Neural crest cell (in vitro differentiated cells): Measurements from ENCODE around the gene LAMC2. TPM values are rescaled to one million over a fixed set of nuclear protein-coding genes. Genes with fewer than 3 reads are reported as not detected.
"Not testable (repeated sequence)": the region's sequence is repeated elsewhere in the genome, so short reads cannot be mapped to it uniquely, and the experiment has no call there.

Source experiments
- DNase-seq: peaks from one replicate; pipeline ENCODE4 v3.0.0; 2021; ENCODE audit warnings: low read depth, mixed read lengths, low spot score
- H3K27ac Mint-ChIP-seq: one replicate; pipeline ENCODE4 v1.8.0; 2021; ENCODE audit warnings: mild to moderate bottlenecking, mixed read lengths; ENCODE audit not compliant: unreplicated experiment
- H3K27me3 Mint-ChIP-seq: 2 replicates; pipeline ENCODE4 v1.8.0; 2021; ENCODE audit warnings: low read depth, mild to moderate bottlenecking, mixed read lengths
- H3K36me3 Mint-ChIP-seq: 2 replicates; pipeline ENCODE4 v1.8.0; 2021; ENCODE audit warnings: low read depth, mild to moderate bottlenecking, mixed read lengths
- H3K4me1 Mint-ChIP-seq: 2 replicates; pipeline ENCODE4 v1.8.0; 2021; ENCODE audit warnings: mixed read lengths
- H3K4me3 Mint-ChIP-seq: one replicate; pipeline ENCODE4 v1.8.0; 2021; ENCODE audit warnings: mild to moderate bottlenecking, mixed read lengths
- H3K9me3 Mint-ChIP-seq: 2 replicates; pipeline ENCODE4 v1.8.0; 2021; ENCODE audit warnings: mixed read lengths
- CTCF ChIP-seq: fragments of 200-600 bp; sonication (generic); conservative IDR thresholded peaks from 2 replicates; pipeline ENCODE4 v1.5.0; 2021; ENCODE audit warnings: antibody characterized with exemption, mild to moderate bottlenecking
- total RNA-seq: library from RNA; stranded (reverse); gene quantifications from 2 replicates; pipeline ENCODE4 v1.2.1, GENCODE V29; 2021

Gene LAMC2
- total RNA-seq, 1 donor from 2014 or later = not detected

GRCh38 chr1:183272390-183272848 is 86.4 kb downstream of the LAMC2 start:
- no peak for TF ChIP-seq CTCF
- peaks cover 2% of the 10 kb centered on the region for H3K9me3 Mint-ChIP-seq
- H3K4me3 Mint-ChIP-seq = no peak overlapping the region
- H3K27ac Mint-ChIP-seq = no peak overlapping the region
- H3K27me3 Mint-ChIP-seq = no peaks in the 10 kb centered on the region
- DNase-seq = no peak
- H3K36me3 Mint-ChIP-seq = no peaks in the 10 kb centered on the region
- H3K4me1 Mint-ChIP-seq = peaks cover 14% of the 10 kb centered on the region

GRCh38 chr1:183273300-183273699 is 87.2 kb downstream of the LAMC2 start:
- no peak overlapping the region for H3K27ac Mint-ChIP-seq
- H3K36me3 Mint-ChIP-seq = no peaks in the 10 kb centered on the region
- no peak for DNase-seq
- peaks cover 22% of the 10 kb centered on the region for H3K4me1 Mint-ChIP-seq
- H3K4me3 Mint-ChIP-seq = no peak overlapping the region
- TF ChIP-seq CTCF = no peak
- peaks cover 2% of the 10 kb centered on the region for H3K9me3 Mint-ChIP-seq
- no peaks in the 10 kb centered on the region for H3K27me3 Mint-ChIP-seq

DNA sequence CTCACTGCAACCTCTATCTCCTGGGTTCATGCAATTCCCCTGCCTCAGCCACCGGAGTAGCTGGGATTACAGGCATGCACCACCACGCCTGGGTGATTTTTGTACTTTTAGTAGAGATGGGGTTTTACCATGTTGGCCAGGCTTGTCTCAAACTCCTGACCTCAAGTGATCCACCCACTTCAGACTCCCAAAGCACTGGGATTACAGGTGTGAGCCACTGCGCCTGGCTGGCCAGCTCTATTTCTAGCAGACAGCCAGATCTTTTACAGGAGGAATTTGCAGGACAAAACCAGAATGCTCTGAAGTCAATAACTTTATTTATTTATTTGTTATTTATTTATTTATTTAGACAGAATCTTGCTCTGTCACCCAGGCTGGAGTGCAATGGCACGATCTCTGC is 87.9 kb downstream of the LAMC2 start:
- H3K36me3 Mint-ChIP-seq, DNase-seq, H3K4me3 Mint-ChIP-seq, H3K9me3 Mint-ChIP-seq, H3K27ac Mint-ChIP-seq, H3K27me3 Mint-ChIP-seq: not testable (repeated sequence)
- H3K4me1 Mint-ChIP-seq = peaks cover 29% of the 10 kb centered on the region

DNA sequence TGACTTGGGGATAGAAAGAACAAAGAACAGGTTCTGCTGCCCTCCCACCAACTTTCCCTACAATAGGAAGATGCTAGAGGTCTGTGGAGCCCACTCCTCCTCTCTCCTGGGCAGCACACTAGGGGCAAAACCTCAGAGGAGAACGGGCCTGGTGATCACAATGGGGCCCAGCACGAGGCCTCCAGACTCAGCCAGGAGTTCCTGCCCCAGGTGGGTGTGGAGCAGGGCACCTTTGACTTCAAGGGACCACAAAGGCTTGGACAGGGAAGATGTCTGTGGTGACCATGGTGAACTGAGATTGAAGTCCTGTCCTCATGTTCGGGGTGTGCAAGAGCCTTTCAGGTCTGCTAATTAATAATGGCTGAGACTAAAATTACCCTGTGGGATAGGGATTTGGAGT is 88.8 kb downstream of the LAMC2 start:
- no peaks in the 10 kb centered on the region for H3K9me3 Mint-ChIP-seq
- no peaks in the 10 kb centered on the region for H3K36me3 Mint-ChIP-seq
- H3K27me3 Mint-ChIP-seq = no peaks in the 10 kb centered on the region
- H3K27ac Mint-ChIP-seq = no peak overlapping the region
- TF ChIP-seq CTCF = no peak
- no peak for DNase-seq
- peaks cover 30% of the 10 kb centered on the region for H3K4me1 Mint-ChIP-seq
- H3K4me3 Mint-ChIP-seq = no peak overlapping the region

GRCh38 chr1:183275322-183275721 is 89.3 kb downstream of the LAMC2 start:
- DNase-seq = no peak
- TF ChIP-seq CTCF = no peak
- no peak overlapping the region for H3K4me3 Mint-ChIP-seq
- peaks cover 30% of the 10 kb centered on the region for H3K4me1 Mint-ChIP-seq
- H3K9me3 Mint-ChIP-seq = no peaks in the 10 kb centered on the region
- H3K27me3 Mint-ChIP-seq = no peaks in the 10 kb centered on the region
- H3K27ac Mint-ChIP-seq = no peak overlapping the region
- no peaks in the 10 kb centered on the region for H3K36me3 Mint-ChIP-seq

DNA sequence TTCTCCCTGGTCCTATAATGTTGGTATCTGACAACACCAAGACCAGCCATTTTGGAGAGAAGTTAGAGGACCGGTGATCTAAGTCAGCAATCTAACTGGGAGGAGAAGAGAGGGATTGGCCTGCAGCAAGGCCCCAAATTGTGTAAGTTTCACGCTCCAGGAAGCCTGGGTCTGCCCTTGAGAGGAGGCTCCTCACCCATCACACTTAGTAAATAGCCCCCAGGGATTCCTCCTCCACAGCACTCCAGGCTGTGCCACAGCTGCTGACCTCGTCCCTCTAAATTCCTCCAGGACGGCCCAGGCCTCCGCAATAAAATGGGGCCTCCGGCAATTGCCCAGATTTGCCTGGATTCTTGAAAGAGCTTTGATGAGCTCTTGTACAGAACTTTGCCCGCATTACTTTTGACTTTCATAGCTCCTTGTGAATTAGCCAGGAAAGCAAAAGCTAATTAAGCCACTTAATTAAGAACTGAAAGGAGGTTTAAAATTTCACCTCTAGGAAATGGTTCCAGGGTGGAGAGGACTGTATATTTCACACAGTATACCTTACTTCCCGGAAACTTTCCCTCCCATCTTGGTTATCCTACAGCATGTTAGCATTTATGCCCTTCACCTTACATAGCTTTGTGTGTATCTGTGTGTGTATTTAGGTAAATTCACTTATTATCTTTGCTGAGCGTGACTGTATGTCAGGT is 90.5 kb downstream of the LAMC2 start:
- Mint-ChIP-seq H3K4me3 (no peak overlapping the region), H3K27ac (no peak overlapping the region), H3K9me3 (no peaks in the 10 kb centered on the region), H3K27me3 (no peaks in the 10 kb centered on the region), H3K36me3 (no peaks in the 10 kb centered on the region), H3K4me1 (peaks cover 25% of the 10 kb centered on the region)
- no peak for DNase-seq
- TF ChIP-seq CTCF = no peak
